Measurements from ENCODE around the gene RDH12. TPM values are rescaled to one million over a fixed set of nuclear protein-coding genes. Genes with fewer than 3 reads are reported as not detected.
A peak's percentile ranks its signal among the peaks of the same experiment; 100 is the strongest.

The RDH12 gene
- total and polyA plus RNA-seq, 3 experiments from 2014 or later: not detected

GRCh38 chr14:67683842-67684241 is 17.8 kb upstream of the RDH12 start:
- Mint-ChIP-seq H3K36me3 (peaks cover 2 to 76% (median 25%) of the 10 kb centered on the region in 3 donors), H3K27ac (peak overlapping the region in 3 of 8 donors; percentile 23 to 72 (median 50)), H3K4me3 (no peak overlapping the region), H3K27me3 (peaks cover 0 to 1% of the 10 kb centered on the region in 2 donors), H3K4me1 (peaks cover 6 to 27% (median 26%) of the 10 kb centered on the region in 3 donors), H3K9me3 (no peaks in the 10 kb centered on the region)
- CTCF ChIA-PET: interaction anchor here (0.6 kb wide), 1 partner anchor 17 kb away, joined by 3 read pairs; no protein-coding TSS in a partner anchor
- Histone ChIP-seq H3K9me3 (ENCODE audit: low read length) (no peaks in the 10 kb centered on the region), H3K27ac (ENCODE audit: low read depth, low read length) (no peak overlapping the region), H3K4me1 (ENCODE audit: insufficient read depth, low read length) (no peaks in the 10 kb centered on the region), H3K36me3 (ENCODE audit: insufficient read depth, low read length) (peaks cover 15% of the 10 kb centered on the region), H3K4me3 (ENCODE audit: low read length) (no peak overlapping the region), H3K27me3 (ENCODE audit: insufficient read depth, low read length, poor library complexity, severe bottlenecking) (no peaks in the 10 kb centered on the region)
- POLR2A ChIA-PET: no interaction called here
- no peak for DNase-seq

GRCh38 chr14:67690011-67690410 is 11.7 kb upstream of the RDH12 start:
- Mint-ChIP-seq H3K4me3 (peak overlapping the region in 1 of 7 donors; percentile 51), H3K36me3 (peaks cover 8 to 76% (median 23%) of the 10 kb centered on the region in 3 donors), H3K27ac (peak overlapping the region in 3 of 8 donors; percentile 0 to 53 (median 19)), H3K4me1 (peaks cover 9 to 40% (median 24%) of the 10 kb centered on the region in 3 donors), H3K9me3 (no peaks in the 10 kb centered on the region), H3K27me3 (no peaks in the 10 kb centered on the region)
- Histone ChIP-seq H3K9me3 (ENCODE audit: low read length) (no peaks in the 10 kb centered on the region), H3K36me3 (ENCODE audit: insufficient read depth, low read length) (peaks cover 47% of the 10 kb centered on the region), H3K27me3 (ENCODE audit: insufficient read depth, low read length, poor library complexity, severe bottlenecking) (no peaks in the 10 kb centered on the region), H3K4me1 (ENCODE audit: insufficient read depth, low read length) (peaks cover 9% of the 10 kb centered on the region), H3K4me3 (ENCODE audit: low read length) (no peak overlapping the region), H3K27ac (ENCODE audit: low read depth, low read length) (no peak overlapping the region)
- DNase-seq: no peak
- ChIA-PET POLR2A (no interaction called here), CTCF (interaction anchor here (1.7 kb wide), 1 partner anchor 33 kb away, joined by 3 read pairs; no protein-coding TSS in a partner anchor)

- Mint-ChIP-seq H3K36me3 (peaks cover 0 to 40% (median 7%) of the 10 kb centered on the region in 3 donors), H3K4me1 (peaks cover 16 to 40% (median 28%) of the 10 kb centered on the region in 3 donors)
Measured at GRCh38 chr14:67694791-67695393, 6.8 kb upstream of the RDH12 start.

GRCh38 chr14:67695394-67695949 is 6.2 kb upstream of the RDH12 start, which contains the start of gene RDH11:
Gene RDH11 (minus strand): TSS chr14:67695764. CDS start chr14:67695703, 61 bp downstream.
- Histone ChIP-seq H3K27ac (ENCODE audit: low read depth, low read length) (peak within 1 kb of the TSS; percentile 84), H3K4me3 (ENCODE audit: low read length) (peak within 1 kb of the TSS; percentile 76), H3K4me1 (ENCODE audit: insufficient read depth, low read length) (peaks cover 9% of the 10 kb centered on the region), H3K27me3 (ENCODE audit: insufficient read depth, low read length, poor library complexity, severe bottlenecking) (no peaks in the 10 kb centered on the region), H3K36me3 (ENCODE audit: insufficient read depth, low read length) (peaks cover 20% of the 10 kb centered on the region), H3K9me3 (ENCODE audit: low read length) (no peaks in the 10 kb centered on the region)
- Mint-ChIP-seq H3K27ac (peak within 1 kb of the TSS; percentile 84 to 96 (median 94)), H3K4me3 (peak within 1 kb of the TSS; percentile 88 to 97 (median 90)), H3K4me1 (peaks cover 16 to 40% (median 28%) of the 10 kb centered on the region in 3 donors), H3K9me3 (no peaks in the 10 kb centered on the region), H3K27me3 (peaks cover 0 to 2% of the 10 kb centered on the region in 2 donors), H3K36me3 (peaks cover 0 to 34% (median 3%) of the 10 kb centered on the region in 3 donors)
- ChIA-PET CTCF (interaction anchor here (0.9 to 2.0 kb wide), 6 partner anchors 9 to 336 kb away, joined by 3 to 15 read pairs (median 4); partner anchors contain the start of genes ATP6V1D, EIF2S1, PIGH and VTI1B), POLR2A (interaction anchor here (0.5 to 1.7 kb wide), 7 partner anchors 19 to 1336 kb away, joined by 3 to 9 read pairs (median 3); partner anchors contain the start of genes PIGH, VTI1B and ZFYVE26)
- DNase-seq: peak; percentile 68 to 88 (median 80)

More at GRCh38 chr14:67694791-67695393, 6.8 kb upstream of the RDH12 start:
- POLR2A ChIA-PET: interaction anchor here (1.0 to 1.7 kb wide), 4 partner anchors 20 to 122 kb away, joined by 3 to 9 read pairs (median 6); partner anchors contain the start of genes PIGH, VTI1B and ZFYVE26
- H3K9me3 ChIP-seq (ENCODE audit: low read length): no peaks in the 10 kb centered on the region
- H3K36me3 ChIP-seq (ENCODE audit: insufficient read depth, low read length): peaks cover 26% of the 10 kb centered on the region
- H3K4me1 ChIP-seq (ENCODE audit: insufficient read depth, low read length): peaks cover 9% of the 10 kb centered on the region
- H3K9me3 Mint-ChIP-seq: no peaks in the 10 kb centered on the region
- peak overlapping the region; percentile 76 for H3K4me3 ChIP-seq (ENCODE audit: low read length)
- H3K27ac ChIP-seq (ENCODE audit: low read depth, low read length): peak overlapping the region; percentile 84
- H3K27ac Mint-ChIP-seq: peak overlapping the region; percentile 84 to 96 (median 94)
- no peaks in the 10 kb centered on the region for H3K27me3 ChIP-seq (ENCODE audit: insufficient read depth, low read length, poor library complexity, severe bottlenecking)
- peak; percentile 50 to 74 (median 61) for DNase-seq
- CTCF ChIA-PET: interaction anchor here (0.7 to 2.0 kb wide), 7 partner anchors 9 to 335 kb away, joined by 3 to 15 read pairs (median 4); partner anchors contain the start of genes ATP6V1D, EIF2S1, PIGH and VTI1B
- peak overlapping the region; percentile 88 to 97 (median 90) for H3K4me3 Mint-ChIP-seq
- H3K27me3 Mint-ChIP-seq: peaks cover 0 to 2% of the 10 kb centered on the region in 2 donors

GRCh38 chr14:67697006-67697405 is 4.7 kb upstream of the RDH12 start:
- CTCF ChIA-PET: no interaction called here
- Mint-ChIP-seq H3K27ac (peak overlapping the region in 2 of 8 donors; percentile 74 to 84), H3K27me3 (peaks cover 0 to 2% of the 10 kb centered on the region in 2 donors), H3K9me3 (no peaks in the 10 kb centered on the region), H3K4me3 (peak overlapping the region in 1 of 7 donors; percentile 78), H3K4me1 (peaks cover 16 to 33% (median 28%) of the 10 kb centered on the region in 3 donors), H3K36me3 (peaks cover 0 to 19% (median 2%) of the 10 kb centered on the region in 3 donors)
- DNase-seq: no peak
- Histone ChIP-seq H3K36me3 (ENCODE audit: insufficient read depth, low read length) (peaks cover 5% of the 10 kb centered on the region), H3K9me3 (ENCODE audit: low read length) (no peaks in the 10 kb centered on the region), H3K4me1 (ENCODE audit: insufficient read depth, low read length) (peaks cover 9% of the 10 kb centered on the region), H3K4me3 (ENCODE audit: low read length) (no peak overlapping the region), H3K27ac (ENCODE audit: low read depth, low read length) (no peak overlapping the region), H3K27me3 (ENCODE audit: insufficient read depth, low read length, poor library complexity, severe bottlenecking) (no peaks in the 10 kb centered on the region)
- POLR2A ChIA-PET: no interaction called here

GRCh38 chr14:67698179-67698578 is 3.5 kb upstream of the RDH12 start:
- Mint-ChIP-seq H3K4me1 (peaks cover 15 to 24% (median 20%) of the 10 kb centered on the region in 3 donors), H3K36me3 (peaks cover 0 to 8% (median 0%) of the 10 kb centered on the region in 3 donors), H3K27ac (no peak overlapping the region), H3K4me3 (no peak overlapping the region), H3K9me3 (no peaks in the 10 kb centered on the region), H3K27me3 (peaks cover 0 to 2% of the 10 kb centered on the region in 2 donors)
- peaks cover 9% of the 10 kb centered on the region for H3K4me1 ChIP-seq (ENCODE audit: insufficient read depth, low read length)
- no peak overlapping the region for H3K4me3 ChIP-seq (ENCODE audit: low read length)
- no peaks in the 10 kb centered on the region for H3K36me3 ChIP-seq (ENCODE audit: insufficient read depth, low read length)
- DNase-seq: no peak
- POLR2A ChIA-PET: no interaction called here
- CTCF ChIA-PET: interaction anchor here (0.8 to 1.3 kb wide), 3 partner anchors 98 to 271 kb away, joined by 3 read pairs; partner anchors contain the start of gene PIGH
- no peak overlapping the region for H3K27ac ChIP-seq (ENCODE audit: low read depth, low read length)
- H3K9me3 ChIP-seq (ENCODE audit: low read length): no peaks in the 10 kb centered on the region
- no peaks in the 10 kb centered on the region for H3K27me3 ChIP-seq (ENCODE audit: insufficient read depth, low read length, poor library complexity, severe bottlenecking)

- ChIA-PET POLR2A (interaction anchor here (0.5 to 1.5 kb wide), 4 partner anchors 35 to 326 kb away, joined by 3 to 7 read pairs (median 4); partner anchors contain the start of gene PIGH), CTCF (interaction anchor here (0.8 to 4.7 kb wide), 24 partner anchors 9 to 1345 kb away, joined by 3 to 63 read pairs (median 6); partner anchors contain the start of genes ARG2, PIGH and RDH11)
- Mint-ChIP-seq H3K36me3 (no peaks in the 10 kb centered on the region), H3K4me1 (no peaks in the 10 kb centered on the region), H3K27ac (no peak overlapping the region), H3K27me3 (peaks cover 0 to 5% of the 10 kb centered on the region in 2 donors), H3K9me3 (peaks cover 0 to 2% (median 0%) of the 10 kb centered on the region in 5 donors), H3K4me3 (no peak overlapping the region)
- H3K27ac ChIP-seq (ENCODE audit: low read depth, low read length): no peak overlapping the region
- no peaks in the 10 kb centered on the region for H3K36me3 ChIP-seq (ENCODE audit: insufficient read depth, low read length)
- no peaks in the 10 kb centered on the region for H3K9me3 ChIP-seq (ENCODE audit: low read length)
- no peak overlapping the region for H3K4me3 ChIP-seq (ENCODE audit: low read length)
- DNase-seq: no peak
- no peaks in the 10 kb centered on the region for H3K4me1 ChIP-seq (ENCODE audit: insufficient read depth, low read length)
- no peaks in the 10 kb centered on the region for H3K27me3 ChIP-seq (ENCODE audit: insufficient read depth, low read length, poor library complexity, severe bottlenecking)
Measured at GRCh38 chr14:67703997-67704396, 2.3 kb downstream of the RDH12 start.

Measured in CD8-positive, alpha-beta memory T cell (primary cell).